H9 (cell line): ENCODE results near the gene APAF1. TPM values are rescaled to one million over a fixed set of nuclear protein-coding genes. Genes with fewer than 3 reads are reported as not detected.

Experiments used
- DNase-seq: peaks from one replicate; pipeline ENCODE4 v3.0.0-alpha.2; 2017
- H2AFZ ChIP-seq: one replicate; pipeline ENCODE4 v1.6.1; 2013; ENCODE audit warnings: mild to moderate bottlenecking, low read length, control low read depth, moderate library complexity
- H2AK5ac ChIP-seq: 2 replicates; pipeline ENCODE4 v1.6.1; 2013; ENCODE audit warnings: low read length, control low read depth, mixed read lengths; ENCODE audit not compliant: insufficient read length
- H2BK120ac ChIP-seq: one replicate; pipeline ENCODE4 v1.6.1; 2013; ENCODE audit warnings: low read depth, mild to moderate bottlenecking, low read length, control low read depth, inconsistent platforms; ENCODE audit not compliant: poor library complexity, severe bottlenecking
- H2BK12ac ChIP-seq: 2 replicates; pipeline ENCODE4 v1.6.1; 2013; ENCODE audit warnings: low read length, control low read depth, mixed read lengths, low read depth; ENCODE audit not compliant: insufficient read length
- H2BK15ac ChIP-seq: 2 replicates; pipeline ENCODE4 v1.6.1; 2013; ENCODE audit warnings: low read depth, low read length, control low read depth
- H2BK20ac ChIP-seq: one replicate; pipeline ENCODE4 v1.6.1; 2013; ENCODE audit warnings: low read depth, mild to moderate bottlenecking, low read length, control low read depth, inconsistent platforms; ENCODE audit not compliant: poor library complexity, severe bottlenecking
- H2BK5ac ChIP-seq: 2 replicates; pipeline ENCODE4 v1.6.1; 2013; ENCODE audit warnings: low read length, control low read depth, mixed read lengths; ENCODE audit not compliant: insufficient read length
- H3K14ac ChIP-seq: 2 replicates; pipeline ENCODE4 v1.6.1; 2013; ENCODE audit warnings: low read length, control low read depth; ENCODE audit not compliant: insufficient read depth
- H3K18ac ChIP-seq: 2 replicates; pipeline ENCODE4 v1.6.1; 2013; ENCODE audit warnings: low read depth, mild to moderate bottlenecking, mixed read lengths, low read length, control low read depth; ENCODE audit not compliant: insufficient read length
- H3K23ac ChIP-seq: 2 replicates; pipeline ENCODE4 v1.6.1; 2013; ENCODE audit warnings: low read length, control low read depth, mixed read lengths, low read depth; ENCODE audit not compliant: insufficient read length
- H3K23me2 ChIP-seq: 2 replicates; pipeline ENCODE4 v1.6.1; 2013; ENCODE audit warnings: low read depth, mild to moderate bottlenecking, mixed read lengths, low read length, control low read depth; ENCODE audit not compliant: insufficient read length, poor library complexity, severe bottlenecking
- H3K27ac ChIP-seq: 2 replicates; pipeline ENCODE4 v1.5.1; 2013; ENCODE audit warnings: low read length, control low read depth, mixed read lengths, low read depth; ENCODE audit not compliant: insufficient read length
- H3K27me3 ChIP-seq: 2 replicates; pipeline ENCODE4 v1.6.1; 2013; ENCODE audit warnings: low read length, control low read depth, inconsistent platforms; ENCODE audit not compliant: insufficient read depth
- H3K4ac ChIP-seq: 2 replicates; pipeline ENCODE4 v1.6.1; 2013; ENCODE audit warnings: low read depth, mild to moderate bottlenecking, control low read depth, inconsistent platforms, low read length, moderate library complexity
- H3K4me1 ChIP-seq: 2 replicates; pipeline ENCODE4 v1.6.1; 2013; ENCODE audit warnings: low read length, control low read depth, inconsistent platforms; ENCODE audit not compliant: insufficient read depth
- H3K4me2 ChIP-seq: 2 replicates; pipeline ENCODE4 v1.6.1; 2013; ENCODE audit warnings: low read length, control low read depth, mixed read lengths; ENCODE audit not compliant: insufficient read length, insufficient read depth
- H3K56ac ChIP-seq: 2 replicates; pipeline ENCODE4 v1.6.1; 2013; ENCODE audit warnings: low read depth, mild to moderate bottlenecking, mixed read lengths, low read length, control low read depth; ENCODE audit not compliant: insufficient read length
- H3K79me1 ChIP-seq: 2 replicates; pipeline ENCODE4 v1.6.1; 2013; ENCODE audit warnings: low read depth, mild to moderate bottlenecking, moderate library complexity, low read length, control low read depth, inconsistent platforms; ENCODE audit not compliant: insufficient read depth, poor library complexity, severe bottlenecking
- H3K79me2 ChIP-seq: 2 replicates; pipeline ENCODE4 v1.6.1; 2013; ENCODE audit warnings: low read length, control low read depth, inconsistent platforms; ENCODE audit not compliant: insufficient read depth
- H3K9ac ChIP-seq: 2 replicates; pipeline ENCODE4 v1.6.1; 2013; ENCODE audit warnings: low read length, control low read depth, mixed read lengths; ENCODE audit not compliant: insufficient read length; ENCODE audit errors: extremely low read depth
- H3K9me3 ChIP-seq: one replicate; pipeline ENCODE4 v1.6.1; 2013; ENCODE audit warnings: low read depth, low read length, inconsistent platforms; ENCODE audit not compliant: control insufficient read depth
- H3T11ph ChIP-seq: one replicate; pipeline ENCODE4 v1.6.1; 2013; ENCODE audit warnings: mild to moderate bottlenecking, low read length, control low read depth, inconsistent platforms
- H4K20me1 ChIP-seq: one replicate; pipeline ENCODE4 v1.6.1; 2013; ENCODE audit not compliant: control insufficient read depth, insufficient read length, insufficient read depth
- H4K5ac ChIP-seq: 2 replicates; pipeline ENCODE4 v1.6.1; 2013; ENCODE audit warnings: low read depth, mild to moderate bottlenecking, mixed read lengths, low read length, control low read depth; ENCODE audit not compliant: insufficient read length
- H4K8ac ChIP-seq: replicated peaks from 2 replicates; pipeline ENCODE4 v1.6.1; 2013; ENCODE audit warnings: low read length, control low read depth, mixed read lengths, low read depth; ENCODE audit not compliant: insufficient read length
- H4K91ac ChIP-seq: 2 replicates; pipeline ENCODE4 v1.6.1; 2013; ENCODE audit warnings: low read depth, mild to moderate bottlenecking, moderate library complexity, mixed read lengths, low read length, control low read depth; ENCODE audit not compliant: insufficient read length
- H3K27ac Mint-ChIP-seq, 3 experiments: 2 replicates in 2 of 3; 3 replicates in 1 of 3; pipeline ENCODE4 v1.8.0; 2020 to 2021; ENCODE audit warnings: mixed read lengths in 3 of 3, mild to moderate bottlenecking in 1 of 3, moderate library complexity in 1 of 3
- H3K27me3 Mint-ChIP-seq: 2 replicates; pipeline ENCODE4 v1.8.0; 2021; ENCODE audit warnings: low read depth, mild to moderate bottlenecking, moderate library complexity, mixed read lengths
- H3K36me3 Mint-ChIP-seq, 3 experiments: 2 replicates in 2 of 3; 3 replicates in 1 of 3; pipeline ENCODE4 v1.8.0; 2020 to 2021; ENCODE audit warnings: low read depth in 3 of 3, mixed read lengths in 3 of 3; ENCODE audit not compliant: insufficient read depth in 1 of 3
- H3K4me1 Mint-ChIP-seq, 2 experiments: 2 replicates each; pipeline ENCODE4 v1.8.0; 2020; ENCODE audit warnings: mixed read lengths in 2 of 2
- H3K4me3 Mint-ChIP-seq, 2 experiments: 2 replicates in 1 of 2; 3 replicates in 1 of 2; pipeline ENCODE4 v1.8.0; 2020 to 2021; ENCODE audit warnings: mild to moderate bottlenecking in 2 of 2, mixed read lengths in 2 of 2, moderate library complexity in 1 of 2
- H3K9me3 Mint-ChIP-seq, 2 experiments: 2 replicates in 1 of 2; 3 replicates in 1 of 2; pipeline ENCODE4 v1.8.0; 2020; ENCODE audit warnings: mild to moderate bottlenecking in 2 of 2, mixed read lengths in 2 of 2, moderate library complexity in 1 of 2
- CTCF ChIP-seq: fragments of 200-600 bp; sonication (generic); conservative IDR thresholded peaks from 3 replicates; pipeline ENCODE4 v1.8.0; 2021; ENCODE audit warnings: antibody characterized with exemption, mild to moderate bottlenecking
- total RNA-seq: library from RNA; stranded (reverse); gene quantifications from 2 replicates; pipeline ENCODE4 v1.2.1, GENCODE V29; 2021

The APAF1 gene
- total RNA-seq, 1 experiment from 2014 or later: 16.5 TPM

GRCh38 chr12:98730412-98730811 is 85.3 kb downstream of the APAF1 start:
- no peak overlapping the region for H3K27ac ChIP-seq
- no peaks in the 10 kb centered on the region for H3K79me2 ChIP-seq
- no peaks in the 10 kb centered on the region for H3K9me3 ChIP-seq
- H2BK12ac ChIP-seq: no peak overlapping the region
- no peak overlapping the region for H2BK5ac ChIP-seq
- no peak overlapping the region for H2BK15ac ChIP-seq
- no peak overlapping the region for H3K56ac ChIP-seq
- no peaks in the 10 kb centered on the region for H4K20me1 ChIP-seq
- H3K36me3 Mint-ChIP-seq: peaks cover 0 to 21% (median 18%) of the 10 kb centered on the region in 3 experiments; a peak in 5 of 7 replicates
- no peak overlapping the region for H3K23ac ChIP-seq
- no peak overlapping the region for H2AFZ ChIP-seq
- no peaks in the 10 kb centered on the region for H3K27me3 Mint-ChIP-seq
- H3K4me1 ChIP-seq: no peaks in the 10 kb centered on the region
- DNase-seq: no peak
- H3K79me1 ChIP-seq: no peaks in the 10 kb centered on the region
- H3T11ph ChIP-seq: no peak overlapping the region
- H3K4me3 Mint-ChIP-seq: no peak overlapping the region
- H3K27ac Mint-ChIP-seq: no peak overlapping the region
- no peak overlapping the region for H3K9ac ChIP-seq
- H2AK5ac ChIP-seq: no peak overlapping the region
- H3K27me3 ChIP-seq: no peaks in the 10 kb centered on the region
- H3K14ac ChIP-seq: no peak overlapping the region
- no peak for TF ChIP-seq CTCF
- no peaks in the 10 kb centered on the region for H3K4me1 Mint-ChIP-seq
- no peak overlapping the region for H4K5ac ChIP-seq
- H3K18ac ChIP-seq: no peak overlapping the region
- H2BK120ac ChIP-seq: no peak overlapping the region
- no peak overlapping the region for H4K91ac ChIP-seq
- no peak overlapping the region for H3K4me2 ChIP-seq
- H3K4ac ChIP-seq: no peak overlapping the region
- no peak overlapping the region for H4K8ac ChIP-seq
- no peaks in the 10 kb centered on the region for H3K23me2 ChIP-seq
- H3K9me3 Mint-ChIP-seq: no peaks in the 10 kb centered on the region
- H2BK20ac ChIP-seq: no peak overlapping the region
